Neural cell (in vitro differentiated cells): Measurements from ENCODE around the gene DGCR8. TPM values are rescaled to one million over a fixed set of nuclear protein-coding genes. Genes with fewer than 3 reads are reported as not detected.

Source experiments
- H2AFZ ChIP-seq: fragments of 200-600, 300-800 bp; sonication (generic), shearing (Covaris generic); 2 replicates; pipeline ENCODE4 v1.6.0; 2014; ENCODE audit warnings: low read depth, mild to moderate bottlenecking, antibody characterized with exemption, low read length, moderate library complexity
- H3F3A ChIP-seq: fragments of 200-600 bp; shearing (Covaris generic); 2 replicates; pipeline ENCODE4 v1.6.1; 2016; ENCODE audit warnings: mild to moderate bottlenecking, moderate library complexity, mixed read lengths, antibody characterized with exemption, low read length; ENCODE audit not compliant: insufficient read depth, poor library complexity, severe bottlenecking
- H3K27ac ChIP-seq: fragments of 200-600, 300-800 bp; sonication (generic), shearing (Covaris generic); 2 replicates; pipeline ENCODE4 v1.5.1; 2014; ENCODE audit warnings: mild to moderate bottlenecking, low read length, moderate library complexity
- H3K27me3 ChIP-seq: fragments of 300-800, 200-600 bp; sonication (generic), shearing (Covaris generic); 2 replicates; pipeline ENCODE4 v1.6.0; 2014; ENCODE audit warnings: mild to moderate bottlenecking, low read depth, low read length, moderate library complexity; ENCODE audit not compliant: insufficient read depth
- H3K36me3 ChIP-seq: fragments of 300-800, 200-600 bp; sonication (generic), shearing (Covaris generic); 2 replicates; pipeline ENCODE4 v1.5.1; 2014; ENCODE audit warnings: mild to moderate bottlenecking, antibody characterized with exemption, low read length, moderate library complexity; ENCODE audit not compliant: insufficient read depth
- H3K4me2 ChIP-seq: fragments of 300-800, 200-600 bp; sonication (generic), shearing (Covaris generic); 2 replicates; pipeline ENCODE4 v1.6.0; 2014; ENCODE audit warnings: mild to moderate bottlenecking, low read length
- H3K4me3 ChIP-seq: fragments of 300-800, 200-600 bp; sonication (generic), shearing (Covaris generic); 2 replicates; pipeline ENCODE4 v1.5.1; 2014; ENCODE audit warnings: mild to moderate bottlenecking, low read length, moderate library complexity
- H3K79me2 ChIP-seq: fragments of 200-600 bp; shearing (Covaris generic); replicated peaks from 2 replicates; pipeline ENCODE4 v1.6.0; 2014; ENCODE audit warnings: mild to moderate bottlenecking, low read length, moderate library complexity; ENCODE audit not compliant: insufficient read depth
- H3K9ac ChIP-seq: fragments of 300-800, 200-600 bp; sonication (generic), shearing (Covaris generic); 2 replicates; pipeline ENCODE4 v1.6.1; 2016; ENCODE audit warnings: mild to moderate bottlenecking, low read length, mixed read lengths
- H3K9me2 ChIP-seq: fragments of 200-600 bp; shearing (Covaris generic); 2 replicates; pipeline ENCODE4 v1.6.1; 2016; ENCODE audit warnings: mild to moderate bottlenecking, low read length, mixed read lengths; ENCODE audit not compliant: insufficient read depth
- H3K9me3 ChIP-seq: fragments of 200-600, 300-800 bp; sonication (generic), shearing (Covaris generic); 2 replicates; pipeline ENCODE4 v1.6.1; 2016; ENCODE audit warnings: mild to moderate bottlenecking, mixed run types, low read length, moderate library complexity, mixed read lengths
- H4K20me1 ChIP-seq: fragments of 200-600 bp; shearing (Covaris generic); 2 replicates; pipeline ENCODE4 v1.6.1; 2016; ENCODE audit warnings: mild to moderate bottlenecking, mixed run types; ENCODE audit not compliant: insufficient read depth
- CTCF ChIP-seq: fragments of 450-650 bp; IDR thresholded peaks from 2 replicates; pipeline ENCODE4 v1.5.1; 2014; ENCODE audit warnings: antibody characterized with exemption, mild to moderate bottlenecking, moderate library complexity; ENCODE audit not compliant: poor library complexity, severe bottlenecking
- EP300 ChIP-seq: fragments of 450-650 bp; conservative IDR thresholded peaks from 2 replicates; pipeline ENCODE4 v1.6.1; 2014; ENCODE audit warnings: antibody characterized with exemption, mild to moderate bottlenecking, moderate library complexity; ENCODE audit not compliant: poor library complexity, severe bottlenecking
- EZH2 ChIP-seq: fragments of 200-600, 300-800 bp; shearing (Covaris generic), sonication (generic); IDR thresholded peaks from 2 replicates; pipeline ENCODE4 v1.6.1; 2014; ENCODE audit warnings: antibody characterized with exemption, low read length, borderline replicate concordance, mild to moderate bottlenecking; ENCODE audit not compliant: insufficient read depth, poor library complexity, severe bottlenecking
- MXI1 ChIP-seq: fragments of 450-650 bp; conservative IDR thresholded peaks from 2 replicates; pipeline ENCODE4 v1.6.1; 2014; ENCODE audit warnings: antibody characterized with exemption, mild to moderate bottlenecking; ENCODE audit not compliant: poor library complexity, severe bottlenecking
- POLR2AphosphoS5 ChIP-seq: IDR thresholded peaks from 2 replicates; pipeline ENCODE4 v1.6.1; 2012
- RAD21 ChIP-seq: fragments of 450-650 bp; conservative IDR thresholded peaks from 2 replicates; pipeline ENCODE4 v1.6.1; 2014; ENCODE audit warnings: antibody characterized with exemption, mild to moderate bottlenecking, moderate library complexity
- SMC3 ChIP-seq: fragments of 450-650 bp; conservative IDR thresholded peaks from 2 replicates; pipeline ENCODE4 v1.6.1; 2014; ENCODE audit warnings: antibody characterized with exemption, mild to moderate bottlenecking, moderate library complexity; ENCODE audit not compliant: poor library complexity
- TAF1 ChIP-seq: IDR thresholded peaks from 2 replicates; pipeline ENCODE4 v1.6.1; 2012; ENCODE audit warnings: low read depth
- polyA plus RNA-seq: library from polyadenylated mRNA; depleted of rRNA; stranded (reverse); fragments of >200 nt; gene quantifications from 2 replicates; pipeline ENCODE4 v1.2.3, GENCODE V29; 2014
- TF ChIP-seq, protein P1 (sequence below): IDR thresholded peaks from 2 replicates; pipeline ENCODE4 v1.6.1; 2012; ENCODE audit warnings: borderline replicate concordance

Gene DGCR8
- polyA plus RNA-seq, 1 donor from 2014 or later: 48.9 TPM

DNA sequence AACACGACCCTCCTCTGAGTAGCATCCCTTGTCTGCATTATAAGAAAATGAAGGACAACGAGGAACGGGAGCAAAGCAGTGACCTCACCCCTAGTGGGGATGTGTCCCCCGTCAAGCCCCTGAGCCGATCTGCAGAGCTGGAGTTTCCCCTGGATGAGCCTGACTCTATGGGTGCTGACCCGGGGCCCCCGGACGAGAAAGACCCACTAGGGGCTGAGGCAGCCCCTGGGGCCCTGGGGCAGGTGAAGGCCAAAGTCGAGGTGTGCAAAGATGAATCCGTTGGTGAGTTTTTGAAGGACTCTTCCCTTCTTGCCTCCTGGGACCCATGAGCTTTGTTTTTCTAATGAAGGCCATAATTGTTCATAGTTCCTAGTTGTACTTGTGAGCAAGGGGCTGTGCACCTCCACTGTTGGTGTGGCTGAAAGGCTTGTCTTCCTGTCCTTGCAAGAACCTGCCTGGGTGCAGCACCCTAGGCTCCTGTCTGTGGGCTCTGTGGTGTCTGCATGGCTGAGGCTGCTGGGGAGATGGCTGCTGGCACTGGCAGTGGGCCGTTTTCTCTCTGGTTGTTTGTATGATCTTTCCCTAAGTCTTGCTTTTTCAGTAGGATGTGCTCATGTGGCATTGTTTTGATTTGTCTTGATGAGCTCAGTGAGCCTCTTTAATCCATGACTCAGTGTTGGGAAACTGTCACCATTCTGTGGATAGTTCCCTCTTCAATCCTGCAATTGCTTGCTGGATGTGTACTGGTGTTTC lies 10.1 kb downstream of the DGCR8 start:
- no peaks in the 10 kb centered on the region for H3F3A ChIP-seq
- no peak overlapping the region for H3K27ac ChIP-seq
- no peaks in the 10 kb centered on the region for H3K9me3 ChIP-seq
- H3K27me3 ChIP-seq: no peaks in the 10 kb centered on the region
- peaks cover 3% of the 10 kb centered on the region for H3K36me3 ChIP-seq
- H3K9ac ChIP-seq: no peak overlapping the region
- no peak overlapping the region for H3K4me2 ChIP-seq
- H3K79me2 ChIP-seq: peaks cover 15% of the 10 kb centered on the region
- no peak overlapping the region for H2AFZ ChIP-seq
- TF ChIP-seq POLR2AphosphoS5 (no peak), TAF1 (no peak), CTCF (no peak), MXI1 (no peak), SMC3 (no peak), EP300 (no peak), RAD21 (no peak), EZH2 (no peak)
- TF ChIP-seq, protein P1, sequence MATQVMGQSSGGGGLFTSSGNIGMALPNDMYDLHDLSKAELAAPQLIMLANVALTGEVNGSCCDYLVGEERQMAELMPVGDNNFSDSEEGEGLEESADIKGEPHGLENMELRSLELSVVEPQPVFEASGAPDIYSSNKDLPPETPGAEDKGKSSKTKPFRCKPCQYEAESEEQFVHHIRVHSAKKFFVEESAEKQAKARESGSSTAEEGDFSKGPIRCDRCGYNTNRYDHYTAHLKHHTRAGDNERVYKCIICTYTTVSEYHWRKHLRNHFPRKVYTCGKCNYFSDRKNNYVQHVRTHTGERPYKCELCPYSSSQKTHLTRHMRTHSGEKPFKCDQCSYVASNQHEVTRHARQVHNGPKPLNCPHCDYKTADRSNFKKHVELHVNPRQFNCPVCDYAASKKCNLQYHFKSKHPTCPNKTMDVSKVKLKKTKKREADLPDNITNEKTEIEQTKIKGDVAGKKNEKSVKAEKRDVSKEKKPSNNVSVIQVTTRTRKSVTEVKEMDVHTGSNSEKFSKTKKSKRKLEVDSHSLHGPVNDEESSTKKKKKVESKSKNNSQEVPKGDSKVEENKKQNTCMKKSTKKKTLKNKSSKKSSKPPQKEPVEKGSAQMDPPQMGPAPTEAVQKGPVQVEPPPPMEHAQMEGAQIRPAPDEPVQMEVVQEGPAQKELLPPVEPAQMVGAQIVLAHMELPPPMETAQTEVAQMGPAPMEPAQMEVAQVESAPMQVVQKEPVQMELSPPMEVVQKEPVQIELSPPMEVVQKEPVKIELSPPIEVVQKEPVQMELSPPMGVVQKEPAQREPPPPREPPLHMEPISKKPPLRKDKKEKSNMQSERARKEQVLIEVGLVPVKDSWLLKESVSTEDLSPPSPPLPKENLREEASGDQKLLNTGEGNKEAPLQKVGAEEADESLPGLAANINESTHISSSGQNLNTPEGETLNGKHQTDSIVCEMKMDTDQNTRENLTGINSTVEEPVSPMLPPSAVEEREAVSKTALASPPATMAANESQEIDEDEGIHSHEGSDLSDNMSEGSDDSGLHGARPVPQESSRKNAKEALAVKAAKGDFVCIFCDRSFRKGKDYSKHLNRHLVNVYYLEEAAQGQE: no peak
- H3K9me2 ChIP-seq: no peaks in the 10 kb centered on the region
- H4K20me1 ChIP-seq: peaks cover 6% of the 10 kb centered on the region
- H3K4me3 ChIP-seq: no peak overlapping the region

DNA sequence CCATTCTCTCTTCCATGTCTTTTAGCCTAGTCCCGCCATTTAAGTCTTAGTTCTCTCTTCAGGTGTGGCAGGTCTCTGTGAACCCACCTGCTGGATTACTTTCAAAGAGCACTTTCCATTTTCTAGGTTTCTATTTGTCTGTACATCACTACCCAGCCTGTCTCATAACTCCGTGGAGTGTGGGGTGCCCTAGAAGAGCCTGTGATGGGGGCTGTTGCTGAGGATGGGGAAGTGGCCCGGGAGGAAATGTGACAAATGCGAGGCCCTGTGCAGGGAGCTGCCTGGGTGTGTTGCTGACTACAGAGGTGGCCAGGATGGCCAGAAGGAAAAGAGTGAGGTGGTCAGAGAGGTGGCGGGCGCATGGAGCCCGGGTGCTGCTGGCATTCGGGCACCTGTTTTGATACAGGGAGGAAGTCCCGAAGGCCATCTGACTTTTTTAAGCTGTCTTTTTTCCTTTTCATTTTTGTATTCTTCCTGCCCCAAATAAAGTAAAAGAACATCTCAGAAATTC lies 10.7 kb downstream of the DGCR8 start:
- H4K20me1 ChIP-seq: no peaks in the 10 kb centered on the region
- no peaks in the 10 kb centered on the region for H3K9me2 ChIP-seq
- H3K27me3 ChIP-seq: no peaks in the 10 kb centered on the region
- no peak overlapping the region for H3K4me3 ChIP-seq
- peaks cover 6% of the 10 kb centered on the region for H3K36me3 ChIP-seq
- H3K9ac ChIP-seq: no peak overlapping the region
- no peak overlapping the region for H3K4me2 ChIP-seq
- H3F3A ChIP-seq: no peaks in the 10 kb centered on the region
- H3K9me3 ChIP-seq: no peaks in the 10 kb centered on the region
- no peak overlapping the region for H3K27ac ChIP-seq
- TF ChIP-seq SMC3: no peak
- TF ChIP-seq EZH2: no peak
- TF ChIP-seq, protein P1: no peak
- no peak for TF ChIP-seq CTCF
- no peak for TF ChIP-seq RAD21
- TF ChIP-seq MXI1: no peak
- TF ChIP-seq POLR2AphosphoS5: no peak
- TF ChIP-seq TAF1: no peak
- no peak for TF ChIP-seq EP300
- H3K79me2 ChIP-seq: peaks cover 12% of the 10 kb centered on the region
- no peak overlapping the region for H2AFZ ChIP-seq
